ENCODE data around the gene FPGS.

The FPGS gene

DNA sequence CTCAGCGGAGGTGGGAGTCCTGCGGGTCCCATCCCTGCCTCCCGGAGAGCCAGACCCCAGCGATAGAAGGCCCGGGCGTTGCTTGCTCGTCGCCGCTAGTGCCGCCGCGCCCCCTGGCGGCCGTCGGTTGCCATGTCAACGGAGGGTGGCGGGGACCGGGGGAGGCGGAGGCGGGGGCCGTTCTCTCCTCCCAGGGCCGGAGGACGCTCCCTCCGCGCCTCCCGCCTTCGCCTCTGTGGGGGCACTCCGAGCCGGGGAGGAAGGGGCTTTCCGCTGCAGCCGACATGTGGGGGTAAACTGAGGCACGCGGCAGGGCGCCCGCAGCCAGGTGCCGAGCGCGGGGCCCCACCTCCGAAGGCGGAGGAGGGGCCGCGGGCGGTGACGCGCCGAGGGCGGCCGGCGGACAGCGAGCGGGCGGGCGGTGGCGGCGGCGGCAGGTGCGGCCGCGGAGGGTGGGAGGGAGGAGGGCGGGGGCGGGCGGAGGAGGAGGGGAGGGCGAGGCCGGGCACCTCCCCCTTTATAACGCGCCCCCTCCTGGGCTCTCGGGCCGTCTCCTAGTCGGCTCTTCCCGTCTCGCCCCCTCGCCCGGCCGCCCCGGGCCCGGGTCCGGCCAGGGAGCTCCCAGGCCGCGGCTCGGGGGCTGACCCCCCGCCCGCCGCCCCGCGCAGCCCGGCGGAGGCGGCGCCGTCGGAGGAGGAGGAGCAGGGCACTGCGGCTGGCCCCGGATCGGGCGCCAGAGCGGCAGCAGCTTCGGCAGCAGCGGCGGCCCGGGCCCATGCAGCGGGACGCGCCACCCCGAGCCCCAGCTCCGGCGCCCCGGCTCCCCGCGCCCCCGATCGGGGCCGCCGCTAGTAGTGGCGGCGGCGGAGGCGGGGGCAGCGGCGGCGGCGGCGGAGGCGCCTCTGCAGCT, 17.4 kb upstream of the FPGS start:
- DNase-seq, result peak; percentile 75
- in situ Hi-C loops (cut with HindIII; ENCODE audit: low pct_ligation_motif_present, low pct_unique_long_range_greater_than_20kb, low sequenced_read_pairs), result no loop called here

DNA sequence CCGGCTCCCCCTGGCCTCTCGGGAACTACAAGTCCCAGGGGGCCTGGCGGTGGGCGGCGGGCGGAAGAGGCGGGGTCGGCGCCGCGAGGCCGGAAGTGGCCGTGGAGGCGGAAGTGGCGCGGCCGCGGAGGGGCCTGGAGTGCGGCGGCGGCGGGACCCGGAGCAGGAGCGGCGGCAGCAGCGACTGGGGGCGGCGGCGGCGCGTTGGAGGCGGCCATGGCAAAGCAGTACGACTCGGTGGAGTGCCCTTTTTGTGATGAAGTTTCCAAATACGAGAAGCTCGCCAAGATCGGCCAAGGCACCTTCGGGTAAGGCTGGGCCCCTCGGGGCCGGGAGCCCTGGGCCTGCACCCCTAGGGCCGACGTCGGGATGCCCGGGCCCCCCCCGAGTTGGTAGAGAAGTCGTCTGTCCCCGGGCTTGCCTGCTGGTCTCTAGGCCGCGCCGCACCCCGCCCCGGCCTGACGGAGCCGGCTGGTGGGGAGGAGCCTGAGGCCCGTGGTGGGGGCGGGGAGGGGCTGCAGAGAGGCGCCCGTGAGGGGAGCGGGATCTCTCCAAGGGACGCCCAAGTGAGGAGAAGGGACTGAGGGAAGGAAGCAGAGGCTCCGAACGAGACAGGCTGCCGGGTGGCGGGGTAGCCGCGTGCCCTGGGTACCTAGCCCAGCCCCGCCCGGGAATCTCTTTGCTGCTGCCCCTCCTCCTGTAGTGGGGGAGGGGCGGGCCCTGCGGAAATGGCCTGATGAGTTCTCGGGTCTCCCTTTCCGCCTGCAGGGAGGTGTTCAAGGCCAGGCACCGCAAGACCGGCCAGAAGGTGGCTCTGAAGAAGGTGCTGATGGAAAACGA, 16.5 kb upstream of the FPGS start, which contains the start of gene CDK9:
Gene CDK9 (plus strand): TSS at position 102 of the 840 bp plus-strand sequence. CDS start 115 bp downstream, at position 217.
- peak; percentile 83 for DNase-seq
- in situ Hi-C loops (cut with HindIII; ENCODE audit: low pct_ligation_motif_present, low pct_unique_long_range_greater_than_20kb, low sequenced_read_pairs), result no loop called here

GRCh38 chr9:127786773-127787104, 15.9 kb upstream of the FPGS start:
- in situ Hi-C loops (cut with HindIII; ENCODE audit: low pct_ligation_motif_present, low pct_unique_long_range_greater_than_20kb, low sequenced_read_pairs), result no loop called here
- DNase-seq, result peak; percentile 14

DNA sequence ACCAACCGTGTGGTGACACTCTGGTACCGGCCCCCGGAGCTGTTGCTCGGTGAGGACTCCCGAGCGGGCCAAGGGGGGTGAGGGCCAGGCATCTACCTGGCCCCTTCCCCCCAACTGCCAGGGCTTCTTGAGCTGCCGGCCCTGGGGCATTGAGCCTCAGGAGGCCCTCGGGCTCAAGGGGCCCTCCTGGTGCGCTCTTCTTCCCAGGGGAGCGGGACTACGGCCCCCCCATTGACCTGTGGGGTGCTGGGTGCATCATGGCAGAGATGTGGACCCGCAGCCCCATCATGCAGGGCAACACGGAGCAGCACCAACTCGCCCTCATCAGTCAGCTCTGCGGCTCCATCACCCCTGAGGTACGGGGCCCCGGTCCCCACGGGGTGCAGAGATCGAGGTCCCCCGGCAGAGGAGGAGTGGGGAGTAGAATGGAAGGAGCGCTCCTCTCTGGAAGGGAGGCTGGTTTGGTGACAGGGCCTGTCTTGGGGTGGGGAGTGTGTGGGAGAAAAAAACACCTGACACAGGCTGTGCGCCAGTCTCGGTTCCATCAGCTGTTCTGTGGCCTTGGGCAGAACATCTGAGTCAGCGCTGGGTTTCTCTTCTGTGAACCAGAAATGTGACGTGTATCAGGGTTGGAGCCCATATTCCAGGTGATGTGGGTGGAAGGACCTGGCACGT, 14.2 kb upstream of the FPGS start:
- in situ Hi-C loops (cut with HindIII; ENCODE audit: low pct_ligation_motif_present, low pct_unique_long_range_greater_than_20kb, low sequenced_read_pairs), result no loop called here
- DNase-seq, result no peak

DNA sequence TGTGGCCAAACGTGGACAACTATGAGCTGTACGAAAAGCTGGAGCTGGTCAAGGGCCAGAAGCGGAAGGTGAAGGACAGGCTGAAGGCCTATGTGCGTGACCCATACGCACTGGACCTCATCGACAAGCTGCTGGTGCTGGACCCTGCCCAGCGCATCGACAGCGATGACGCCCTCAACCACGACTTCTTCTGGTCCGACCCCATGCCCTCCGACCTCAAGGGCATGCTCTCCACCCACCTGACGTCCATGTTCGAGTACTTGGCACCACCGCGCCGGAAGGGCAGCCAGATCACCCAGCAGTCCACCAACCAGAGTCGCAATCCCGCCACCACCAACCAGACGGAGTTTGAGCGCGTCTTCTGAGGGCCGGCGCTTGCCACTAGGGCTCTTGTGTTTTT, 13.5 kb upstream of the FPGS start:
- in situ Hi-C loops (cut with HindIII; ENCODE audit: low pct_ligation_motif_present, low pct_unique_long_range_greater_than_20kb, low sequenced_read_pairs), result no loop called here
- DNase-seq, result no peak

DNA sequence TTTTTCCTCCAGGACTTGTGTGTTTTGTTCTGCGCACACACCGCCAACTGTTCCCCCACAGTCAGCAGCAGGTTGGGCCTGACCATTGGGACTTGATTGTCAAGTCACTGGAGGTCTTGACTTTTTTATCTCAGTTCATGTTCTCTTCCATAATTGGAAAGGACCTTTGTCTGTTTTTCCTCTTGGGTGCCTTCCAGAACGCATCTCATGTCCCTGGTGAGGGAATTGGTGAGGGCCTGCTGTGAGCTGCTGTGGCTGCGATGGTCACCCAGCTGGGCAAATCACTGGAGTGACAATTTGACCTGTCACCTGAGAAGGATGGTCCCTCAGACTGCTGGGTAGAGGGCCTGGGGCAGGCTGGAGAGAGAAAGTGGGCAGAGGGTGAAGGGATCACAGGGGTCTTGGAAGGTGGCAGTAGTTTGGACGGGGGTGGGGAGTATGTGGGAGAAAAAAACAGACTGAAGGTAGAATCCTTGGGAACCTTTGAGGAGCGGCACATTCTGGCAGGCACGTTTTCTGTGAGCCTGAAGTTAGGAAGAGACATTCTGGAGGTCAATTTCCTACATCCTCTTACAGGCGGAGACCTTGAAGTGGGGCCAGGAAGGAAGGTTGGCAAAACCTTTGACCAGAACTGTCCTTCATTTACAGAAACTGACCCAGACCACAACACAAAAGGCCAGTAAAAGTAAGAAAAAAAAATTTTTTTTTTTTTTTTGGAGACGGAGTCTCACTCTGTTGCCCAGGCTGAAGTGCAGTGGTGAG, 12.4 kb upstream of the FPGS start:
- in situ Hi-C loops (cut with HindIII; ENCODE audit: low pct_ligation_motif_present, low pct_unique_long_range_greater_than_20kb, low sequenced_read_pairs), result no loop called here

DNA sequence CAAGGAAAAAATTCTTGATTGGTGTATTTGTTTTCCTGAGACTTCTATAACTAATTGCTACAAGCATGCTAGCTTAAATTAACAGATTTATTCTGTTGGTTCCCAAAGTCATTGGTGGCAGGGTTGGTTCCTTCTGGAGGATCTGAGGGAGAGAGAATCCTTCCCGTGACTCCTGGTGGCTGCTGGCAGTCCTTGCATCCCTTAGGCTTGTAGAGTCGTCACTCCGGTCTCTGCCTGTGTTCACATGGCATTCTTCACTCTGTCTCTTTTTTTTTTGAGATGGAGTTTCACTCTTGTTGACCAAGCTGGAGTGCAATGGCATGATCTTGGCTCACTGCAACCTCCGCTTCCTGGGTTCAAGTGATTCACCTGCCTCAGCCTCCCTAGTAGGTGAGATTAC, 11.6 kb upstream of the FPGS start:
- in situ Hi-C loops (cut with HindIII; ENCODE audit: low pct_ligation_motif_present, low pct_unique_long_range_greater_than_20kb, low sequenced_read_pairs), result no loop called here
- no peak for DNase-seq

More for the DNA sequence above, 12.4 kb upstream of the FPGS start:
- no peak for DNase-seq

DNA sequence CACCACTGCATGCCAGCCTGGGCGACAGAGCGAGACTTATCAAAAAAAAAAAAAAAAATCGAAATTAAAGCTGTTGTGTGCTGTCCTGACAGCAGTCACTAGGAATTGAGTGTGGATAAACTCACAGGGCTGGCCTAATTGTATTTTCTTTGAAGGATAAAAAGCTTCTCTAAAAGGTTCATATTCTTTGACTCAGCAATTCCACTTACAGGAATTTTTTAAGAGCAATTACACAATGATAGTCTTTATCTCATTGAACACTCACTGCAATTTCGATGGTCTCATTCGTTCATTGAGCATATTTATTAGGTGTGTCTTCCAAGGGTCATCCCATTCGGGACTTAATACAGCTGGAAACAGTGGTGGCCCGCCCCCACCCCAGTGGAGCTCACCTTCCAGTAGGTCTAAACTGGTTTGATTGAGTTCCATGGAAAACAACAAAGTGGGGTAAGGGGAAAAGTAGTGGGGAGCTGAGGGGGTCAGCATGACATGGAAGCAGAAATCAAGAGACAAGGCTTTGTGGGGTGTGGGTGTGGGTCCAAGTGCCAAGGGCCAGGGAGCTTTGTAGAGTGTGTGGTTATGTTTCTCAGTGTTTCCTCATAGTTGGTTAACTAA, 10.2 kb upstream of the FPGS start:
- in situ Hi-C loops (cut with HindIII; ENCODE audit: low pct_ligation_motif_present, low pct_unique_long_range_greater_than_20kb, low sequenced_read_pairs), result no loop called here
- DNase-seq, result no peak

GRCh38 chr9:127793093-127793708, 9.5 kb upstream of the FPGS start:
- no peak for DNase-seq
- in situ Hi-C loops (cut with HindIII; ENCODE audit: low pct_ligation_motif_present, low pct_unique_long_range_greater_than_20kb, low sequenced_read_pairs), result no loop called here

- in situ Hi-C loops (cut with HindIII; ENCODE audit: low pct_ligation_motif_present, low pct_unique_long_range_greater_than_20kb, low sequenced_read_pairs), result no loop called here
- DNase-seq, result no peak
Observed at GRCh38 chr9:127794001-127794791, 8.5 kb upstream of the FPGS start.

- DNase-seq, result no peak
- in situ Hi-C loops (cut with HindIII; ENCODE audit: low pct_ligation_motif_present, low pct_unique_long_range_greater_than_20kb, low sequenced_read_pairs), result no loop called here
Observed at GRCh38 chr9:127796225-127796813, 6.4 kb upstream of the FPGS start.

DNA sequence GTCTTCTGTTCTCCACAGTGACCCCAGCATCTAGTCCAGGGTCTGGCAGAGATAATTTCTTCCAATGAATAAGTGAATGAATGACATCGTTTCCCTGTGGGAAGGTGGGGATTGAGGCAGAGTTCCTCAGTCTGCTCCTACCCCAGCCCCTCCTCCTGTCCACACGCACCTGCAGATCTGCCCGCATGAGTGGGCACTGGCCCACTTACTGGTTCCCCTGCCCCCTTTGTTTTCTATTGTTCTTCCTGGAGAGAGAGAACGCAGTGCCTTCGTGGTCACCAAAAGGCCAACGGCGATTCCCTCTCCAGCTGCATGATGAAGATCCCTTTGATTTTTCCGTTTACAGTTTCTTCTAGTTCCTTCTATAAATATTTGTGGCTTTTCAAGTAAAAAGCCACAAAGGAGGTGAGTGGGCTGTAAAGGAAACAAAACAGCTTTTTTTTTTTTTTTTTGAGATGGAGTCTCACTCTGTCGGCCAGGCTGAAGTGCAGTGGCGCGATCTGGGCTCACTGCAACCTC, 5.8 kb upstream of the FPGS start:
- no peak for DNase-seq
- in situ Hi-C loops (cut with HindIII; ENCODE audit: low pct_ligation_motif_present, low pct_unique_long_range_greater_than_20kb, low sequenced_read_pairs), result no loop called here

GRCh38 chr9:127801955-127802575, 617 bp upstream of the FPGS start:
- in situ Hi-C loops (cut with HindIII; ENCODE audit: low pct_ligation_motif_present, low pct_unique_long_range_greater_than_20kb, low sequenced_read_pairs), result no loop called here
- no peak for DNase-seq

- DNase-seq, result peak; percentile 54
- in situ Hi-C loops (cut with HindIII; ENCODE audit: low pct_ligation_motif_present, low pct_unique_long_range_greater_than_20kb, low sequenced_read_pairs), result no loop called here
Observed at GRCh38 chr9:127803507-127804352, 1.0 kb downstream of the FPGS start.

DNA sequence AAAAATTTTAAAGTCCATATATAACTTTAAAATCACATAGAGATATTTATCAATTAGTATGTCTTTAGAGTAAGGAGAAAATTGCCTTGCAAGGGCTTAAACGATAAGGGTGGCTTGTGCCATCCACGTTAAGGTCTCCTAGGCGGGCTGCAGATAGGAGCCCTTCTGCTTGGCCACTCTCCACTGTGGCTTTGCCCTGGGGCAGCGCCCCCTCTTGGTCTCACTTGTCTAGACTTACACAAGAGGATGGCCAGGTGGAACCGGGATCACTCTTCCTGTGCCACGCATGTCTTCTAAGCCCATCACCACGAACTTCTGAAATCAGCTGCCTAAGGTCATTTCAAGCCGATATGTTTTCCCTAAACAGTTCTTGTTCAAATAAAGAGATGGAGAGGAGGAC, 2.9 kb downstream of the FPGS start:
- peak; percentile 49 for DNase-seq
- in situ Hi-C loops (cut with HindIII; ENCODE audit: low pct_ligation_motif_present, low pct_unique_long_range_greater_than_20kb, low sequenced_read_pairs), result no loop called here
